ENCODE results near the gene MYO5B.

Gene MYO5B

DNA sequence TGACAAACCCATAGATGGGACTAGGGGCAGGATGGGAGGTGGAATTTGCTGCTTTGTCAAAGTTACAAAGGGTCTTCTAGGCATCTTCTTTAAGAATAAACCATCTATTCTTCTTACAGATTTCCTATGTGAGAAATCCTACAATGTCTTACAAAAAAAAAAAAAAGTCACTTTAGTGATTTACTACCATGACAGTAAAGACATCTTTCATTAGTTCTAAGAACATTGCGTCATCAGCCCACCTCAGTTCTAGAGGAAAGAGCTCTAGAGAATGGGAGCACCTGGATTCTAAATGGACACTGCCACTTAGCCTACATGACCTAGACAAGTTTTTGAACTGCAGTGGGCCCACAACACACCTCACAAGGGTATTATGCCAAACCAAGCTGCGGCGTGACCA, 172.0 kb downstream of the MYO5B start:
- Mint-ChIP-seq H3K27ac (no peak overlapping the region), H3K4me3 (no peak overlapping the region), H3K36me3 (ENCODE audit: low read depth) (no peaks in the 10 kb centered on the region), H3K4me1 (no peaks in the 10 kb centered on the region), H3K9me3 (no peaks in the 10 kb centered on the region), H3K27me3 (ENCODE audit: low read depth) (peaks cover 12% of the 10 kb centered on the region)
- no peak for TF ChIP-seq CTCF (IDR thresholded peaks at IDR 0.05; ENCODE audit: unreplicated experiment in 3 of 3)

DNA sequence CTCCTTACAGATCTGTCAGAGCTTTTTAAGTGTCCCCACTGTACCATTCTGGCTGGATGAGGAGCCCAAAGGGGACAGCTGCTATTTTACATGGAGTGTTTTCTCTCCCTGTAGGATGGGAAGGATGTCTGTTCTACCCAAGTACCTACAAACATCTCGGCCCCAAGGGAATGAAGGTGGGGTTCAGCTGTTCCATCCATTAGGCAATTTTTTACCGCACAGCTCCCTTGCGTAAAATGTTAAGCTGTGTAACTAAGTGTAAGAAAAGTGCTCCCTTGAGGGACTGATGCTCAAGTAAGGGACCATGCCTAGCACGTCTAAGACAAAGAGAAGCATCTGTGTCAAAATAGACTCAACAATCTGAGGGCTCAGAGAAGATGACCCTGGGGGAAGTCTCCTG, 180.3 kb downstream of the MYO5B start:
- Mint-ChIP-seq H3K4me1 (no peaks in the 10 kb centered on the region), H3K9me3 (no peaks in the 10 kb centered on the region), H3K36me3 (ENCODE audit: low read depth) (no peaks in the 10 kb centered on the region), H3K4me3 (no peak overlapping the region), H3K27me3 (ENCODE audit: low read depth) (no peaks in the 10 kb centered on the region), H3K27ac (no peak overlapping the region)
- no peak for TF ChIP-seq CTCF (IDR thresholded peaks at IDR 0.05; ENCODE audit: unreplicated experiment in 3 of 3)

DNA sequence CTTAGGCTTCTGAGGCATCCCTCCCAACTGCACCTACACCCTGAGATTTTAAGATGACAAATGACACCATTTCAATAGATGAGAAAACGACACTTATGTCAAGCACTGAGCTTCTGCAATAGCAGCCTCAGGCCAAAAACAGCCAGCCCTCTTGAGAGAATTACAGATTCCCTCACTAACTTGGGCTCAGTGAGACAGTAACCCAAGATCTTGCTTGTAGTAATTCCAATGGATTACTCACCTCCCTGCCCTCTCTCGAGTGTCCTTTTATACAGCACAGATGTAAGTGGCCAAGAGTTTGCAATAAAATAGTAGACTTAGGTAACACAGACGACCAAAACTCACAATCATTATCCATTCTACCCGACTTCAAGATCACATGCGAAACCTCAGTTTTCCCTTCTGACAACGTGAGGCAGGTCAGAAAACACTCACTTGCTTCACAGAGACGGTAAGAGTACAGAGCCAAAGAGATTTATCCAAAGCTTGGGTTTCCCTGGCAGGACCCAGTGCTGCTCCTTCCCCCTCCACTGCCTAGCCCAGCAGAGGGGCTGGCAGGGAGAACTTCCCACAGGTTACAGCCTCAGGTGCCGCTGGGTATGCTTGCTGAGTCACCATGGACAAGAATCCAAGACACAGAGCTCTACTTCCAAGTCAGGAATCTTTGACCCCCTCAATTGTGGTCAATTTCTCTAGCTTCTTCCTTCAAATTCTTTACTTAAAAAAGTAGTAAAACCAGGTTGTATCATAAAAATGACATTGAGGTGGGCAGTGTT, 181.4 kb downstream of the MYO5B start:
- no peaks in the 10 kb centered on the region for H3K4me1 Mint-ChIP-seq
- no peaks in the 10 kb centered on the region for H3K9me3 Mint-ChIP-seq
- TF ChIP-seq CTCF (IDR thresholded peaks at IDR 0.05; ENCODE audit: unreplicated experiment in 3 of 3) = no peak
- H3K4me3 Mint-ChIP-seq = no peak overlapping the region
- H3K36me3 Mint-ChIP-seq (ENCODE audit: low read depth) = no peaks in the 10 kb centered on the region
- no peak overlapping the region for H3K27ac Mint-ChIP-seq
- H3K27me3 Mint-ChIP-seq (ENCODE audit: low read depth) = no peaks in the 10 kb centered on the region

DNA sequence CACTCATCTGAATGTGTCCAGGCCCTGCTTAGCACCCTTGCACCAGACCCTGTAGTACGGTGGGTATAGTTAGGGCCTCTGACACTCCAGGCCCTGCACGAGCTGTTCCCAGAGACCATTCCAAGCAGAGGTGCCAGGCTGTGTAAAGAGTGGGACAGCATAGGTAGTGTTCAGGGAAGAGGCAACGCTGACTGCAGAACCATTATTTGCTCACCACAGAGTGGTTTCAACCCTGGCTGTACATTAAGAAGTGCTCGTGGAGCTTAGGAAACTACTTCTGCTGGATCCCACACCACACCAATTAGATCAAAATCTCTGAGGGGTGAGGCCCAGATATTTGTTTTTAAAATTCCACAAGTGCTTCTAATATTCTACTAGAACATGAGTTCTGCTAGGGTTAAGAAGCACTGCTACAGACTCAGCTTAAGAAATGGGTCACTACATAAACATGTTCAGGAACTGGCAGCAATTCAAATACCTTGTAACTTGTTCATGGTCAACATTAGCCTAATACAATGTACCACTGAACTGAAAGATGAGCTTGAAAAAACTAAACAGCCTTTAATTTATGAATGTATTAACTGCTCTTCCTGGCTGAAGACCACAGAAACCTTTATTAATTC, 183.0 kb downstream of the MYO5B start:
- Mint-ChIP-seq H3K36me3 (ENCODE audit: low read depth) (no peaks in the 10 kb centered on the region), H3K9me3 (no peaks in the 10 kb centered on the region), H3K4me3 (no peak overlapping the region), H3K27ac (no peak overlapping the region), H3K4me1 (no peaks in the 10 kb centered on the region), H3K27me3 (ENCODE audit: low read depth) (no peaks in the 10 kb centered on the region)
- TF ChIP-seq CTCF (IDR thresholded peaks at IDR 0.05; ENCODE audit: unreplicated experiment in 3 of 3) = no peak

- TF ChIP-seq CTCF (IDR thresholded peaks at IDR 0.05; ENCODE audit: unreplicated experiment in 3 of 3) = peak; percentile 30 to 48 (median 35)
- Mint-ChIP-seq H3K9me3 (no peaks in the 10 kb centered on the region), H3K4me1 (no peaks in the 10 kb centered on the region), H3K36me3 (ENCODE audit: low read depth) (no peaks in the 10 kb centered on the region), H3K27me3 (ENCODE audit: low read depth) (no peaks in the 10 kb centered on the region), H3K4me3 (no peak overlapping the region), H3K27ac (no peak overlapping the region)
Observed at GRCh38 chr18:50009773-50010335, 185.1 kb downstream of the MYO5B start.
